Subcutaneous abdominal adipose tissue (tissue), 5 donors: Measurements from ENCODE around the gene RAB15.

Source experiments
- H3K27ac ChIP-seq: one replicate; pipeline ENCODE4 v1.7.0; 2013; ENCODE audit warnings: low read depth, mild to moderate bottlenecking, inconsistent platforms, low read length, moderate library complexity
- H3K27me3 ChIP-seq, 5 donors: one replicate each; pipeline ENCODE4 v1.7.0; 2013; ENCODE audit warnings: low read length in 5 of 5, inconsistent platforms in 1 of 5; ENCODE audit not compliant: control insufficient read depth in 5 of 5, insufficient read depth in 4 of 5
- H3K36me3 ChIP-seq, 5 donors: one replicate each; pipeline ENCODE4 v1.7.0; 2013; ENCODE audit warnings: low read length in 5 of 5; ENCODE audit not compliant: control insufficient read depth in 5 of 5, insufficient read depth in 5 of 5
- H3K4me1 ChIP-seq, 5 donors: one replicate each; pipeline ENCODE4 v1.7.0; 2013; ENCODE audit warnings: low read length in 5 of 5, mild to moderate bottlenecking in 3 of 5, moderate library complexity in 1 of 5; ENCODE audit not compliant: control insufficient read depth in 5 of 5, insufficient read depth in 5 of 5
- H3K4me3 ChIP-seq, 5 donors: one replicate each; pipeline ENCODE4 v1.7.0; 2013; ENCODE audit warnings: low read length in 5 of 5, low read depth in 1 of 5
- H3K9ac ChIP-seq, 5 donors: one replicate each; pipeline ENCODE4 v1.7.0; 2013; ENCODE audit warnings: low read length in 5 of 5, mild to moderate bottlenecking in 4 of 5, moderate library complexity in 3 of 5
- H3K9me3 ChIP-seq, 5 donors: one replicate each; pipeline ENCODE4 v1.7.0; 2013; ENCODE audit warnings: low read length in 5 of 5; ENCODE audit not compliant: control insufficient read depth in 5 of 5
- donor health status: healthy.
- donor health status: healthy.
- donor health status: healthy.
- donor health status: healthy.
- donor health status: healthy.

Gene RAB15

DNA sequence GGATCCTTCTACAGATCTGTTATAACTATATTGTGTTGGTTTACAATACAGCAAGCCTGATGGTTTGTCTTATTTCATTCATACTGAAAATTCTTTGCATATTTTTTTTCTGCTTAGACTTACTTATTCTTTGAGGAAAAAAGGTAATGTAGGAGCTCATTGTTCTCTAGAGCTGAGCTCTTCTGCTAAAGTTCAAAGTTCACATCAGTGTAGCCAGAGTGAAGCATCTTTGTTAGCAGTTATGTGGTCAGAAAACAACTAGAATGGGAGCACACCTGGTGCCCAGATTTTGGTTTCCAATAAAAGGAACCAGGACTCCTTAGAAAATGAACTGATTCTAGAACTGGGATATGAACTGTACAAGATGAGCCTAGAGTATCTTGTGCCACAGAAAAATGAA is 39.9 kb downstream of the RAB15 start:
- no peak overlapping the region for H3K4me3 ChIP-seq
- H3K27me3 ChIP-seq: no peaks in the 10 kb centered on the region
- no peak overlapping the region for H3K9ac ChIP-seq
- H3K27ac ChIP-seq: no peak overlapping the region
- H3K4me1 ChIP-seq: peaks cover 0 to 3% (median 0%) of the 10 kb centered on the region in 5 donors
- no peaks in the 10 kb centered on the region for H3K9me3 ChIP-seq
- peaks cover 30 to 58% (median 42%) of the 10 kb centered on the region in 5 donors for H3K36me3 ChIP-seq

DNA sequence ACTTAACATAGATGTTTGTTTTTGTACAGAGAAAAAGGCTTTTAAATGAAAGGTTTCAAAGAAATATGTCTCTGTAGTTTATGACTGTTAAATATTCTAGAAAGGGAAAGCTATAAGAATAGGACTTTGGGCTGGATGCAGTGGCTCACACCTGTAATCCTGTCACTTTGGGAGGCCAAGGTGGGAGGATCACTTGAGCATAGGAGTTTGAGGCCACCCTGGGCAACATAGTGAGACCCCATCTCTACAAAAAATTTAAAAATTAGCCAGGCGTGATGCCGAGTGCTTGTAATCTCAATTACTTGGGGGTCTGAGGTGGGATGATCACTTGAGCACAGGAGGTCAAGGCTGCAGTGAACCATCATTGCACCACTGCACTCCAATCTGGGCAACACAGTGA is 41.0 kb downstream of the RAB15 start:
- Histone ChIP-seq H3K27ac (no peak overlapping the region), H3K4me3 (no peak overlapping the region), H3K36me3 (peaks cover 41 to 68% (median 53%) of the 10 kb centered on the region in 5 donors), H3K27me3 (no peaks in the 10 kb centered on the region), H3K9ac (no peak overlapping the region), H3K9me3 (no peaks in the 10 kb centered on the region), H3K4me1 (no peaks in the 10 kb centered on the region)

DNA sequence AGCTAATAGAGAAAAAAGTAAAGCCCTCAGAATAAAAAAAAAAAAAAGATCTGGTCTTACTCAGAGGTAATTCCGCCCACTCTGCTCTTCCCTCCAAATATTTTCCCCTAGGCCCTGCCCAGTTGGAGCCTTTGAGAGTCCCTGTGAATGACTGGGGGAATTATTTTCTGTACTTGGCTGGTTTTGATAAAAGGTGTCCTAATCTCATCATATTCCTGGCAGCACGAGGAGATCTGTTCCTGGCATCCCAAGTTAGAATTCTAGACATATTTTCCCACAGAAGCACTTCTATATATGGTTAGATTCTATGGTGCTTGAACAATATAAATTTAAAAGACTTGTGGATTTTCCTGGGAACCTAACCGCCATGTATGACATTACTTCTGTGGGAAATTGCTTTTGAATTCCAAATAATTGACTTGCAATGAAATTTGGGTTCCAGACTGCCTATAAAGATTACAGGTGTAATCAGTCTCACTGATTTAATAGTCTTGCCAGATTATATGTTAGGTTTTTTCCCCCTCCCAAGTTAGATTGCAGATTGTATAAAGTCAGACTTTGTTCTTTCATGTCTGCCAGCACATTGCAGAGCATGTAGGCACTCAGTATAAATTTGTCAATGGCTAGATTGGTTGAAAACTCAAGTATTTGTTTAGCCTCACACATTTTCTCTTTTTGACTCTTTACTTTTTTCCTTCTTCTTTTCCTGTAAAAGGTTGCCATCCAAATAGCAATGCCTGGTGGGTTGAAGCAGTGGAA is 41.9 kb downstream of the RAB15 start:
- Histone ChIP-seq H3K9ac (peak overlapping the region in 1 of 5 donors; percentile 34), H3K27ac (no peak overlapping the region), H3K4me1 (no peaks in the 10 kb centered on the region), H3K27me3 (no peaks in the 10 kb centered on the region), H3K4me3 (no peak overlapping the region), H3K9me3 (no peaks in the 10 kb centered on the region), H3K36me3 (peaks cover 43 to 74% (median 49%) of the 10 kb centered on the region in 5 donors)

DNA sequence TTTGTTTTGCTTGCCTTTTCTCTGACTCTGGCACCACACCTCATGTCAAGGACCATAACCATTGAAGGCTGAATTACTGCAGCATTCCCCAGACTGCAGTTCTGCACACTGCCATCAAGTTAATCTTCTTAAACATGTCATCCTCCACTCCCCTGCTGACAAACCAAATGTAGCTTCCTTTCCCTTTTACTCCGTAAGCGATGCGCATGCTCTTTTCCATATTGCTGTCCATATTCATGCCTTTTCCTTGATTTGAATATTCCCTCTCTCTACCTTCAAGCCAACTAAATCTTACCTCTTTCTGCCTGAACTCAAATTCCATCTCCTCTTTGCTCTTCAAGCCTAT is 43.1 kb downstream of the RAB15 start:
- H3K4me3 ChIP-seq: no peak overlapping the region
- peaks cover 51 to 81% (median 60%) of the 10 kb centered on the region in 5 donors for H3K36me3 ChIP-seq
- H3K27ac ChIP-seq: no peak overlapping the region
- H3K9ac ChIP-seq: no peak overlapping the region
- no peaks in the 10 kb centered on the region for H3K9me3 ChIP-seq
- H3K27me3 ChIP-seq: no peaks in the 10 kb centered on the region
- no peaks in the 10 kb centered on the region for H3K4me1 ChIP-seq

DNA sequence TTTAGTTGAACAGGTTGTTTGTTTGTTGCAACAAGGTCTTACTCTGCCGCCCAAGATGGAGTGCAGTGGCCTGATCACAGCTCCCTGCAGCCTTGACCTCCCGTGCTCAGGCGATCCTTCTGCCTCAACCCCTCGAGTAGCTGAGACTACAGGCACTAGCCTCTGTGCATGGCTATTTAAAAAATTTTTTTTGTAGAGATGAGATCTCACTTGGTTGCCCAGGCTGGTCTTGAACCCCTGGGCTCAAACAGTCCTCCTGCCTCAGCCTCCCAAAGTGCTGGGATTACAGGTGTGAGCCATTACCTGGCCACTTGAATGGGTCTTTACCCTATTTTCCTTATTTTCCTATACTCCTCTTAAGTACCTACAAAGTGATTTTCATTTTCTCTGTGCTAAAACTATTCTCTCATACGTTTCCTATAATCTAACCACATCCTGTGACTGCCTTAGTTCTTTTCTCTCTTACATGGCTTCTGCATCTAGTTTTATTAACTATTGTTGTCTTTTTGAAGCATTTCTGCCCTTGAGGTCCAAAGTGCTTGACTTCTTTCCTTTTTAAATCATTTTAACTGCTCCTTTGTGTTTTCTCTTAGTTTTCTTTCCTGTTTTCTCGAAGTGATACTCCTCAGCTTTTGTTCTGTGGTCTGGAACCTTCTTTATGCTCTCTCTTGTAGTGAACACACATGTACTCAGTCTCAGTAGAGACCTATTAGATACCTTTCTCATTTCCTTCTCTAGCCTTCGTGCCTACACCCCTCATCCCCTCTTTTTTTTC is 43.7 kb downstream of the RAB15 start:
- H3K9ac ChIP-seq: no peak overlapping the region
- H3K27ac ChIP-seq: no peak overlapping the region
- no peaks in the 10 kb centered on the region for H3K9me3 ChIP-seq
- H3K36me3 ChIP-seq: peaks cover 48 to 80% (median 60%) of the 10 kb centered on the region in 5 donors
- no peak overlapping the region for H3K4me3 ChIP-seq
- no peaks in the 10 kb centered on the region for H3K4me1 ChIP-seq
- H3K27me3 ChIP-seq: no peaks in the 10 kb centered on the region

DNA sequence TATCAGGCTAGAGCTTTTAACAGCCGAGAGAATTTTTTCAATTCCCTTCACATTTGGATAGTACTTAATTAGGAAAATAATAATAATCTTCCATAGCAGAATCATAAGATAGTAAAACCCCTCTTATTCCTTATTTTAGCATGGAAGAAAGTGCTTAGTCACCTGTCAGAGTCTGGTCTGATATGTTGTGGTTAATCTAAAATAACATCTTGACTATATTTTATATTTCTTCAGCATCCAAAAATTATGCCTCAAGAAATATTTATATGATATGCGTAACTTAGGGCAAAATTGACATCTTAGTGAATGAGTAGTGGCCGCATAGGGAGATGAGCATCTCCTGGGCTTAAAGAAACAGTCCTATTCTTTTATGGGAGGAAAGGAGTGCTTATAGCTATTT is 45.1 kb downstream of the RAB15 start:
- Histone ChIP-seq H3K27me3 (no peaks in the 10 kb centered on the region), H3K9ac (no peak overlapping the region), H3K4me1 (no peaks in the 10 kb centered on the region), H3K4me3 (no peak overlapping the region), H3K27ac (no peak overlapping the region), H3K9me3 (no peaks in the 10 kb centered on the region), H3K36me3 (peaks cover 41 to 66% (median 46%) of the 10 kb centered on the region in 5 donors)

DNA sequence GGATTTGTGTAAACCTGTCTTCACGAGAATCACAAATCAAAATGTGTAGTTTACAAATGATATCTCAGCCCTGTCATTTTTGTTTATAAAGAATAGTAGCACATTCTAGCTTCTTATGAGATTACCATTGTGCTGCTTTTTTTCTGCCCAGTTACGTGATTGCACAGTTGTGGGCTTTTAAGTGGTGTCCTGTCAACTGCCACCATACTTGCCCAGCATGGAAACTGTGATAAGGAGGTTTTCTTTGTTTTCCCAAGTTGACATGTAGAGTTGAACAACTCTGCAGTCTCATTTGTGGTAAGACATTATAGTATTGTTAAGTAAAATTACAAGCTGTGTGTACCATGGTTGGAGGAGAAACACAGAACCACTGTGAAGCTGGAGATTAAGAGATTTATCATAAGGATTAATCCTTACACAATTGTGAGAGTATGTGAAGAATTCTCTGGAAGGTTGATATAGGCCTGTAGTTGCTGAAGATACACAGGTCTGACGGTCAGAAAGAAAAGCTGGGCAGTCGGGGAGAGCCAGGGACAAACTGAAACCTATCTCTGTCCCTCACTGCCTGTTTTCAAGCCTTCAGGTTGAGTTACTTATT is 45.6 kb downstream of the RAB15 start:
- Histone ChIP-seq H3K4me1 (peaks cover 0 to 3% (median 0%) of the 10 kb centered on the region in 5 donors), H3K9ac (no peak overlapping the region), H3K27me3 (no peaks in the 10 kb centered on the region), H3K36me3 (peaks cover 38 to 62% (median 45%) of the 10 kb centered on the region in 5 donors), H3K9me3 (no peaks in the 10 kb centered on the region), H3K4me3 (no peak overlapping the region), H3K27ac (no peak overlapping the region)

DNA sequence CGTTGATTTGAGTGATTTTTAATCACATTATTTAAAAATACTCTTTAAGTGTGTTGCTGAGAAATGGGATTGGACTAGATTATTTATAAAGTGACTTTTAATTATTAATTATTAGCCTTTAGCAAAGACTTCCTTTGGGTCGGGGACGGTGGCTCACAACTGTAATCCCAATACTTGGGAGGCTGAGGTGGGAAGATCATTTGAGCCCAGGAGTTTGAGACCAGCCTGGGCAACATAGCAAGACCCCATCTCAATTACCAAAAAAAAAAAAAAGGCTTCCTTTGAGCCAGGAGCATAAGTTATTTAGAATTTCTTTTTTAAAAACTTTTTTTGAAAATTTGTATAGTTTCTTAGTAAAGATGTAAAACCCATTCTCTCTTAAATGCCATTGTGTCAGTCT is 49.1 kb downstream of the RAB15 start:
- Histone ChIP-seq H3K9me3 (no peaks in the 10 kb centered on the region), H3K4me3 (no peak overlapping the region), H3K4me1 (peaks cover 0 to 26% (median 5%) of the 10 kb centered on the region in 5 donors), H3K27ac (no peak overlapping the region), H3K36me3 (peaks cover 26 to 34% (median 30%) of the 10 kb centered on the region in 5 donors), H3K27me3 (no peaks in the 10 kb centered on the region), H3K9ac (no peak overlapping the region)

DNA sequence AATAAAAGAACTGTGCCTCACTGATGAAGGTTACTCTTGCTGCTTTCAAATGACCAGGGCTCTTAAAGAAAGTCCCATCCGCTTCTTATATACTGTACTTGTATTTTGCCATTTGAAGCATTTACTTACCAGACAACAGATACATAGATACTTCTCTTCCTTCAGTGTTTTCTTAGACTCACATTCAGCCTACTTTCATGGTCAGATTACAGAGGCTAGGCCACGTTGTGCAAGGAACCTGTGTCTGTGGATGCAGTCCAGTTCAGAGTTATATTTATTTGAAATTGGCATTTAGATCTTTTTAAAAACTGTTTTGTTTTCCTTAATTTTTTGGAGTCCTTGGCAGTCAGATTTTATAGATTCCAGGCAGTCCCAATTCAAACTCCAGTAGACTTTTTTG is 51.7 kb downstream of the RAB15 start:
- Histone ChIP-seq H3K4me3 (no peak overlapping the region), H3K27ac (peak overlapping the region; percentile 38), H3K9me3 (no peaks in the 10 kb centered on the region), H3K4me1 (peaks cover 0 to 31% (median 15%) of the 10 kb centered on the region in 5 donors), H3K9ac (peak overlapping the region in 2 of 5 donors; percentile 1 to 4), H3K36me3 (peaks cover 8 to 17% (median 14%) of the 10 kb centered on the region in 5 donors), H3K27me3 (no peaks in the 10 kb centered on the region)

DNA sequence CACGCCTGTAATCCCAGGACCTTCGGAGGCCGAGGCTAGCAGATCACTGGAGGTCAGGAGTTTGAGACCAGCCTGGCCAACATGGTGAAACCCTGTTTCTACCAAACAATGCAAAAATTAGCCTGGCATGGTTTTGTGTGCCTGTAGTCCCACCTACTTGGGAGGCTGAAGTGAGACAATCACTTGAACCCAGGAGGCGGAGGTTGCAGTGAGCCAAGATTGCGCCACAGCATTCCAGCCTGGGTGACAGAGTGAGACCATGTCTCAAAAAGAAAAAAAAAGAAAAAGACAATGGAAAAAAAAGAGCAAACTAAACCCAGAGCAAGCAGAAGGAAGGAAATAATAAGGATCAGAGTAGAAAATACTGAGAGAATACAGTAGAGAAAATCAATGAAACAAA is 52.5 kb downstream of the RAB15 start:
- Histone ChIP-seq H3K4me1 (peaks cover 0 to 37% (median 24%) of the 10 kb centered on the region in 5 donors), H3K9ac (no peak overlapping the region), H3K27ac (peak overlapping the region; percentile 38), H3K4me3 (no peak overlapping the region), H3K36me3 (peaks cover 4 to 12% (median 7%) of the 10 kb centered on the region in 5 donors), H3K27me3 (no peaks in the 10 kb centered on the region), H3K9me3 (no peaks in the 10 kb centered on the region)
